Endodermal cell (in vitro differentiated cells): ENCODE results near the gene ARHGEF28. TPM values are rescaled to one million over a fixed set of nuclear protein-coding genes. Genes with fewer than 3 reads are reported as not detected.

Experiments
- DNase-seq: peaks from one replicate; pipeline ENCODE4 v3.0.0-alpha.2; 2017
- H3K27ac ChIP-seq: 2 replicates; pipeline ENCODE4 v1.5.1; 2013; ENCODE audit warnings: mild to moderate bottlenecking, low read depth, low read length, moderate library complexity
- H3K27me3 ChIP-seq: 2 replicates; pipeline ENCODE4 v1.6.1; 2013; ENCODE audit warnings: mild to moderate bottlenecking, low read length, moderate library complexity; ENCODE audit not compliant: insufficient read depth, control insufficient read depth, poor library complexity, severe bottlenecking
- H3K36me3 ChIP-seq: 2 replicates; pipeline ENCODE4 v1.7.0; 2013; ENCODE audit warnings: mild to moderate bottlenecking, low read length, moderate library complexity; ENCODE audit not compliant: control insufficient read depth, insufficient read depth
- H3K4me1 ChIP-seq: one replicate; pipeline ENCODE4 v1.7.0; 2013; ENCODE audit warnings: low read length; ENCODE audit not compliant: control insufficient read depth, insufficient read depth
- H3K4me3 ChIP-seq: 2 replicates; pipeline ENCODE4 v1.5.1; 2013; ENCODE audit warnings: mild to moderate bottlenecking, low read length, moderate library complexity
- H3K9ac ChIP-seq: 2 replicates; pipeline ENCODE4 v1.6.1; 2013; ENCODE audit warnings: mild to moderate bottlenecking, low read length, moderate library complexity; ENCODE audit not compliant: poor library complexity, severe bottlenecking; ENCODE audit errors: extremely low read depth
- H3K9me3 ChIP-seq: 2 replicates; pipeline ENCODE4 v1.6.1; 2013; ENCODE audit warnings: mild to moderate bottlenecking, low read length, moderate library complexity; ENCODE audit not compliant: control insufficient read depth
- H3K27ac Mint-ChIP-seq: 2 replicates; pipeline ENCODE4 v1.8.0; 2020; ENCODE audit warnings: mixed read lengths
- H3K27me3 Mint-ChIP-seq: 2 replicates; pipeline ENCODE4 v1.8.0; 2021; ENCODE audit warnings: mild to moderate bottlenecking, mixed read lengths; ENCODE audit not compliant: insufficient read depth
- H3K36me3 Mint-ChIP-seq: 2 replicates; pipeline ENCODE4 v1.8.0; 2020; ENCODE audit warnings: low read depth, mixed read lengths
- H3K4me1 Mint-ChIP-seq: 2 replicates; pipeline ENCODE4 v1.8.0; 2020; ENCODE audit warnings: mixed read lengths
- H3K4me3 Mint-ChIP-seq: 2 replicates; pipeline ENCODE4 v1.8.0; 2020; ENCODE audit warnings: mild to moderate bottlenecking, moderate library complexity, mixed read lengths
- H3K9me3 Mint-ChIP-seq: 2 replicates; pipeline ENCODE4 v1.8.0; 2020; ENCODE audit warnings: mild to moderate bottlenecking, mixed read lengths
- CTCF ChIP-seq: fragments of 200-600 bp; sonication (generic); conservative IDR thresholded peaks from 2 replicates; pipeline ENCODE4 v1.5.0; 2021; ENCODE audit warnings: antibody characterized with exemption, mild to moderate bottlenecking
- WGBS, 2 experiments: methylation state at CpG; one replicate each; pipeline versions ENCODE4 v1.1.5 to v1.1.7; 2013; ENCODE audit warnings: missing lambda C conversion rate in 2 of 2, mixed read lengths in 1 of 2; ENCODE audit not compliant: insufficient coverage in 1 of 2, insufficient read length in 1 of 2; 5-methylcytosine and 5-hydroxymethylcytosine counted together
- total RNA-seq, 2 donors: library from RNA; stranded (reverse); fragmentation: NEBNext Ultra II Directional in 1 of 2; extraction: Animal tissue kit (Norgen Biotek cat#: 25700) in 1 of 2; gene quantifications; 2 replicates in 1 of 2; 3 replicates in 1 of 2; pipeline ENCODE4 v1.2.1, GENCODE V29; 2021

Gene ARHGEF28
- total RNA-seq, 2 donors from 2014 or later, result 0.92 to 1.2 TPM

GRCh38 chr5:73624888-73625287 lies 1.1 kb upstream of the ARHGEF28 start:
- peak; percentile 67 for DNase-seq
- H3K27me3 ChIP-seq, result peaks cover 48% of the 10 kb centered on the region
- no peak overlapping the region for H3K27ac ChIP-seq

GRCh38 chr5:73625372-73625943 lies 538 bp upstream of the ARHGEF28 start:
- no peak for TF ChIP-seq CTCF
- WGBS, 2 experiments, result 18 to 67% methylated on average over 5 to 33 of the region's 33 CpGs
- H3K27me3 ChIP-seq, result peaks cover 54% of the 10 kb centered on the region
- Mint-ChIP-seq H3K36me3 (no peaks in the 10 kb centered on the region), H3K4me1 (peaks cover 2% of the 10 kb centered on the region), H3K4me3 (peak overlapping the region; percentile 47), H3K9me3 (no peaks in the 10 kb centered on the region), H3K27ac (no peak overlapping the region), H3K27me3 (peaks cover 49% of the 10 kb centered on the region)
- H3K9ac ChIP-seq, result no peak overlapping the region
- H3K4me3 ChIP-seq, result peak overlapping the region; percentile 71
- H3K27ac ChIP-seq, result no peak overlapping the region
- DNase-seq, result no peak
- no peaks in the 10 kb centered on the region for H3K36me3 ChIP-seq
- no peaks in the 10 kb centered on the region for H3K4me1 ChIP-seq
- H3K9me3 ChIP-seq, result no peaks in the 10 kb centered on the region

More at GRCh38 chr5:73624888-73625287, 1.1 kb upstream of the ARHGEF28 start:
- Histone ChIP-seq H3K9ac (no peak overlapping the region), H3K4me1 (no peaks in the 10 kb centered on the region), H3K9me3 (no peaks in the 10 kb centered on the region), H3K4me3 (no peak overlapping the region), H3K36me3 (no peaks in the 10 kb centered on the region)
- Mint-ChIP-seq H3K9me3 (no peaks in the 10 kb centered on the region), H3K27me3 (peaks cover 46% of the 10 kb centered on the region), H3K27ac (no peak overlapping the region), H3K36me3 (no peaks in the 10 kb centered on the region), H3K4me1 (peaks cover 2% of the 10 kb centered on the region), H3K4me3 (peak overlapping the region; percentile 47)
- WGBS, 2 experiments, result 75 to 100% methylated on average over 2 to 6 of the region's 6 CpGs
- TF ChIP-seq CTCF, result no peak

GRCh38 chr5:73626814-73627313 lies 868 bp downstream of the ARHGEF28 start:
- no peak for TF ChIP-seq CTCF
- H3K9ac ChIP-seq, result no peak overlapping the region
- no peak overlapping the region for H3K27ac ChIP-seq
- peaks cover 63% of the 10 kb centered on the region for H3K27me3 Mint-ChIP-seq
- no peaks in the 10 kb centered on the region for H3K36me3 Mint-ChIP-seq
- H3K9me3 ChIP-seq, result no peaks in the 10 kb centered on the region
- no peak overlapping the region for H3K27ac Mint-ChIP-seq
- H3K4me3 Mint-ChIP-seq, result peak overlapping the region; percentile 51
- H3K9me3 Mint-ChIP-seq, result no peaks in the 10 kb centered on the region
- H3K4me3 ChIP-seq, result peak overlapping the region; percentile 80
- H3K27me3 ChIP-seq, result peaks cover 68% of the 10 kb centered on the region
- WGBS, 2 experiments, result 82 to 92% methylated on average over 12 to 14 of the region's 14 CpGs
- no peaks in the 10 kb centered on the region for H3K4me1 ChIP-seq
- peaks cover 5% of the 10 kb centered on the region for H3K4me1 Mint-ChIP-seq
- DNase-seq, result no peak
- H3K36me3 ChIP-seq, result no peaks in the 10 kb centered on the region
